ENCODE data around the gene DDX47.
A peak's percentile ranks its signal among the peaks of the same experiment; 100 is the strongest.

DDX47 gene

DNA sequence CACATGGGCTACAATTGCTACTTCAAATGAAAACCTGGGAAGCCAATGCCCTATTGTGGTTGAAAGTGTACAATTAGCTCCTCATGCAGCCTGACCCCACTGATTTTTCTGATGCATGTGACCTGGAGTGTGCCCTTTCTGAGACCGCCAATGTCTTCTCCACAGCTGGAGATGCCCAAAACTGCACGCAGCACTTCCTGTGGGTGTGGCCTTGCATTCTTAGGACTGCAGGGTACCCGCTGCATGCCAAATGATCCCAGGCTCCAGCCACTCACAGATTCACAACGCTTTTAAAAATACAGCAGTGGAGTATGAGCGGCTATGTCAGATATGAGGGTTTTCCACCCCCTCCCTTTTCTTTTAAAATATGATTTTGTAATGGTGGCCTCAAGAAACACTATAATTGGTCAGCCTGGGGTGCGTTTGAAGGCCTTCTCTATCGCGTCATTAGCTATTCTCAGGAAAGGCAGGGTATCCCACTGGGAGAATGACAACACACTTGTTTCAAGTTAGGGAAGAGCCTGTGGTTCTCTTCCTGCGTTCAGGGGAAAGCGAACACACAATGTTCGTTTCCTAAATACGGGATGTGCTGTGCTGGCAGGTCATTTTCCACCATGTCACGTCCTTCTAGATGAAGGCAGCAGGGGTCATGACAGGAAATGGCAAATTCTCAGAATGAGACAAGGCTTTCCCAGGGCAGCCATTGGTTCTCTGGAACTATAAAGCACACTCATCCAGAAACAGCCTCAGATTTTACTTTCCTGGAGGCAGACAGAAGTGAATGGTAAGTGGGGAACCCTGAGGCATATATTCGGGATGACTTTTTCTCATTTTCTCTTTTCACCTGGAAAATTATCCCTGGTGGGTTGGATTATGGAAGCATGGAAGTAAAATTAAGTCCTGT, 28.0 kb upstream of the DDX47 start, which contains the start of gene APOLD1:
APOLD1 (plus strand) TSS at position 749 of the 904 bp plus-strand sequence; CDS start at position 782, 33 bp downstream.
- H3K4me1 ChIP-seq (ENCODE audit: low read length), result peaks cover 23% of the 10 kb centered on the region
- peak within 1 kb of the TSS; percentile 72 for H3K4me3 ChIP-seq (ENCODE audit: low read length)
- no peaks in the 10 kb centered on the region for H3K9me2 ChIP-seq (replicated peaks; ENCODE audit: insufficient read depth, low read length)
- peak within 1 kb of the TSS; percentile 63 for H3K4me2 ChIP-seq (ENCODE audit: low read depth, low read length)
- H3K9me3 ChIP-seq (replicated peaks; ENCODE audit: insufficient read depth, low read length), result no peaks in the 10 kb centered on the region
- no peaks in the 10 kb centered on the region for H3K36me3 ChIP-seq (replicated peaks; ENCODE audit: insufficient read depth, low read length)
- no peak within 1 kb of the TSS for H3K27ac ChIP-seq (ENCODE audit: low read length)
- peak within 1 kb of the TSS; percentile 76 for H3K9ac ChIP-seq (ENCODE audit: low read length)
- no peak for DNase-seq
- peaks cover 9% of the 10 kb centered on the region for H3F3A ChIP-seq (ENCODE audit: insufficient read depth, low read length)
- H4K20me1 ChIP-seq (ENCODE audit: insufficient read depth, low read length), result no peaks in the 10 kb centered on the region
- H3K27me3 ChIP-seq (replicated peaks; ENCODE audit: insufficient read depth, low read length), result no peaks in the 10 kb centered on the region
- no peak for TF ChIP-seq CTCF (IDR thresholded peaks at IDR 0.05; ENCODE audit: low read length)
- no peaks in the 10 kb centered on the region for H3K79me2 ChIP-seq (ENCODE audit: low read length)
- peak within 1 kb of the TSS; percentile 97 for H2AFZ ChIP-seq (ENCODE audit: low read length)

DNA sequence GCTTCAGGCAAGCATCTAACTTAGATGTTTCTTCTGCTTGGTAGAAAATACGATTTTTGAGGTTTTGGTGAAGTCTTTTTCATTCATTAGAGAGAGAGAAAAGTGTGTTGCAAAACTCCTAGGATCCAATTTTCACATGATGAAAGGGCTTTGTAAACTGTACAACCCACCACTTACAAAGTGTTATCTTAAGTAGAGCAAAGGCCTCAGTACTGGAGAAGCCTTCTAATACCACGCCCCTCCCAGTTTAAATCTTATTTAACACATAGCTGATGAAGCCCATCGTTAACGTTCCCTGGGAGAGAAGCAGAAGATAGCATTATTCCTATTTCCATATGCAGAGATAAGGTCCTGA, 26.8 kb upstream of the DDX47 start:
- Histone ChIP-seq H3K4me2 (ENCODE audit: low read depth, low read length) (peak overlapping the region; percentile 63), H3K27me3 (replicated peaks; ENCODE audit: insufficient read depth, low read length) (no peaks in the 10 kb centered on the region), H3K9me2 (replicated peaks; ENCODE audit: insufficient read depth, low read length) (no peaks in the 10 kb centered on the region), H3K27ac (ENCODE audit: low read length) (no peak overlapping the region), H3K9ac (ENCODE audit: low read length) (peak overlapping the region; percentile 76), H3K9me3 (replicated peaks; ENCODE audit: insufficient read depth, low read length) (no peaks in the 10 kb centered on the region), H3K36me3 (replicated peaks; ENCODE audit: insufficient read depth, low read length) (no peaks in the 10 kb centered on the region), H3K79me2 (ENCODE audit: low read length) (no peaks in the 10 kb centered on the region), H3K4me3 (ENCODE audit: low read length) (peak overlapping the region; percentile 72), H4K20me1 (ENCODE audit: insufficient read depth, low read length) (no peaks in the 10 kb centered on the region), H3F3A (ENCODE audit: insufficient read depth, low read length) (peaks cover 9% of the 10 kb centered on the region), H2AFZ (ENCODE audit: low read length) (peak overlapping the region; percentile 97), H3K4me1 (ENCODE audit: low read length) (peaks cover 23% of the 10 kb centered on the region)
- DNase-seq, result peak; percentile 26
- TF ChIP-seq EZH2phosphoT487 (IDR thresholded peaks at IDR 0.05; ENCODE audit: low read length), result no peak

DNA sequence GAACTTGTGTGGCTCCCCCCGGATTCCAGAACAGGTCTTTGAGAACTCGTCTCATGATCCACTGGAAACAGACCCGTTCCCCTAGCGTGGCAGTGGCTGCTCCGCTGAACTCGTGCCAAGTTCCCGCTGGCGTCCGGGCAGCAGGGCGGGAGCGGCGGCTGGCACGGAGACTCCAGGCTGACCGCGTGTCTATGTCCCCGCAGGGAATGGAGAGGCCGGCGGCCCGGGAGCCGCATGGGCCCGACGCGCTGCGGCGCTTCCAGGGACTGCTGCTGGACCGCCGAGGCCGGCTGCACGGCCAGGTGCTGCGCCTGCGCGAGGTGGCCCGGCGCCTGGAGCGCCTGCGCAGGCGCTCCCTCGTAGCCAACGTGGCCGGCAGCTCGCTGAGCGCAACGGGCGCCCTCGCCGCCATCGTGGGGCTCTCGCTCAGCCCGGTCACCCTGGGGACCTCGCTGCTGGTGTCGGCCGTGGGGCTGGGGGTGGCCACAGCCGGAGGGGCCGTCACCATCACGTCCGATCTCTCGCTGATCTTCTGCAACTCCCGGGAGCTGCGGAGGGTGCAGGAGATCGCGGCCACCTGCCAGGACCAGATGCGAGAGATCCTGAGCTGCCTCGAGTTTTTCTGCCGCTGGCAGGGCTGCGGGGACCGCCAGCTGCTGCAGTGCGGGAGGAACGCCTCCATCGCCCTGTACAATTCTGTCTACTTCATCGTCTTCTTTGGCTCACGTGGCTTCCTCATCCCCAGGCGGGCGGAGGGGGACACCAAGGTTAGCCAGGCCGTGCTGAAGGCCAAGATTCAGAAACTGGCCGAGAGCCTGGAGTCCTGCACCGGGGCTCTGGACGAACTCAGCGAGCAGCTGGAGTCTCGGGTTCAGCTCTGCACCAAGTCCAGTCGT, 26.2 kb upstream of the DDX47 start:
- Histone ChIP-seq H3K9me3 (replicated peaks; ENCODE audit: insufficient read depth, low read length) (no peaks in the 10 kb centered on the region), H3K27ac (ENCODE audit: low read length) (peak overlapping the region; percentile 6; the same call in 1 of the 2 replicates), H3K9ac (ENCODE audit: low read length) (peak overlapping the region; percentile 76), H3K4me3 (ENCODE audit: low read length) (peak overlapping the region; percentile 72), H3K4me1 (ENCODE audit: low read length) (peaks cover 23% of the 10 kb centered on the region), H3K79me2 (ENCODE audit: low read length) (no peaks in the 10 kb centered on the region), H3K36me3 (replicated peaks; ENCODE audit: insufficient read depth, low read length) (no peaks in the 10 kb centered on the region), H3K9me2 (replicated peaks; ENCODE audit: insufficient read depth, low read length) (no peaks in the 10 kb centered on the region), H2AFZ (ENCODE audit: low read length) (peak overlapping the region; percentile 97), H3K27me3 (replicated peaks; ENCODE audit: insufficient read depth, low read length) (no peaks in the 10 kb centered on the region), H4K20me1 (ENCODE audit: insufficient read depth, low read length) (no peaks in the 10 kb centered on the region), H3F3A (ENCODE audit: insufficient read depth, low read length) (peaks cover 9% of the 10 kb centered on the region), H3K4me2 (ENCODE audit: low read depth, low read length) (peak overlapping the region; percentile 63)
- TF ChIP-seq EZH2 (optimal IDR thresholded peaks at IDR 0.05; ENCODE audit: low read depth, low read length) (no peak), CTCF (IDR thresholded peaks at IDR 0.05; ENCODE audit: low read length) (peak; percentile 12; the same call in 1 of the 2 replicates), EZH2phosphoT487 (IDR thresholded peaks at IDR 0.05; ENCODE audit: low read length) (no peak)
- DNase-seq, result peak; percentile 86

Data from MM.1S (cell line).